Lower leg skin (tissue), 4 donors: ENCODE results near the gene RLN3. TPM values are rescaled to one million over a fixed set of nuclear protein-coding genes. Genes with fewer than 3 reads are reported as not detected.

Experiments used
- DNase-seq, 2 donors: peaks; one replicate each; pipeline ENCODE4 v3.0.0-alpha.2; 2019; ENCODE audit warnings: low spot score in 2 of 2
- H3K4me3 ChIP-seq: fragments of 200-600 bp; sonication (generic); 2 replicates; pipeline ENCODE4 v1.5.1; 2017; ENCODE audit warnings: mild to moderate bottlenecking, low read depth; ENCODE audit not compliant: poor library complexity, severe bottlenecking
- POLR2A ChIP-seq, 2 donors: fragments of 450-650 bp; IDR thresholded peaks; one replicate each; pipeline ENCODE4 v1.6.1; 2016 to 2017; ENCODE audit warnings: antibody characterized with exemption in 2 of 2, mild to moderate bottlenecking in 1 of 2, moderate library complexity in 1 of 2
- WGBS, 2 donors: methylation state at CpG; one replicate each; pipeline ENCODE4 v1.1.5; 2018; 5-methylcytosine and 5-hydroxymethylcytosine counted together
- intact Hi-C: fragments of 100-400 bp; cut with DNase I; formaldehyde crosslinking; loops from one replicate; pipeline ENCODE4 v1.15.0; 2023; ENCODE audit warnings: low total_unique reads
- total RNA-seq, 4 donors: library from RNA; depleted of rRNA; stranded (reverse); fragments of >200 nt; gene quantifications; one replicate each; pipeline ENCODE4 v1.1.0, GENCODE V29; 2016
- TF ChIP-seq, protein P1 (sequence below), 3 donors: fragments of 450-650 bp; IDR thresholded peaks; one replicate each; pipeline ENCODE4 v1.5.1; 2016; ENCODE audit warnings: antibody characterized with exemption in 3 of 3, mild to moderate bottlenecking in 3 of 3, moderate library complexity in 2 of 3

Gene RLN3, protein sequence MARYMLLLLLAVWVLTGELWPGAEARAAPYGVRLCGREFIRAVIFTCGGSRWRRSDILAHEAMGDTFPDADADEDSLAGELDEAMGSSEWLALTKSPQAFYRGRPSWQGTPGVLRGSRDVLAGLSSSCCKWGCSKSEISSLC
- not detected for total RNA-seq

DNA sequence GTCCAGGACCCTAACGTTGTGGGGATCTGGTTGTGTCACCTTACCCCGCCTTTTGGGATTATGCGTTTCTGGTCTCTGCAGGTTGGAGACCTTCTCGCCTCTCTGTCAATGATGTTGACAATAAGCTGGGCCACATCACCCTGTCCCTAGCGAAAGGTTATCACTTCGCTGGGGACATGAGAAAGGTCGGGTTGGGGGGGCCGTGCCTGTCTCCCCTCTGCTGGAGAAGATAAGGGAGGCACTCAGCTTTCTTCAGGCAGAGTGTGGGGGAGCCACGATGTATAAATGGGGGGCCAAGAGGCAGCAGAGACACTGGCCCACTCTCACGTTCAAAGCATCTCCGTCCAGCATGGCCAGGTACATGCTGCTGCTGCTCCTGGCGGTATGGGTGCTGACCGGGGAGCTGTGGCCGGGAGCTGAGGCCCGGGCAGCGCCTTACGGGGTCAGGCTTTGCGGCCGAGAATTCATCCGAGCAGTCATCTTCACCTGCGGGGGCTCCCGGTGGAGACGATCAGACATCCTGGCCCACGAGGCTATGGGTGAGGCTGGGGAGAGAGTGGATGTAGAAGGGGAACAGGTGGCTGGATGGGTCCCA lies at the start of gene RLN3:
Gene RLN3, plus strand, starts transcription at position 293 of the 595 bp plus-strand sequence. Its CDS starts 57 bp downstream, at position 350.
- DNase-seq: no peak
- H3K4me3 ChIP-seq: no peak within 1 kb of the TSS
- WGBS, 2 donors: 80 to 81% methylated on average over 24 of the region's 24 CpGs
- no peak for TF ChIP-seq POLR2A (IDR thresholded peaks at IDR 0.05)
- TF ChIP-seq, protein P1, sequence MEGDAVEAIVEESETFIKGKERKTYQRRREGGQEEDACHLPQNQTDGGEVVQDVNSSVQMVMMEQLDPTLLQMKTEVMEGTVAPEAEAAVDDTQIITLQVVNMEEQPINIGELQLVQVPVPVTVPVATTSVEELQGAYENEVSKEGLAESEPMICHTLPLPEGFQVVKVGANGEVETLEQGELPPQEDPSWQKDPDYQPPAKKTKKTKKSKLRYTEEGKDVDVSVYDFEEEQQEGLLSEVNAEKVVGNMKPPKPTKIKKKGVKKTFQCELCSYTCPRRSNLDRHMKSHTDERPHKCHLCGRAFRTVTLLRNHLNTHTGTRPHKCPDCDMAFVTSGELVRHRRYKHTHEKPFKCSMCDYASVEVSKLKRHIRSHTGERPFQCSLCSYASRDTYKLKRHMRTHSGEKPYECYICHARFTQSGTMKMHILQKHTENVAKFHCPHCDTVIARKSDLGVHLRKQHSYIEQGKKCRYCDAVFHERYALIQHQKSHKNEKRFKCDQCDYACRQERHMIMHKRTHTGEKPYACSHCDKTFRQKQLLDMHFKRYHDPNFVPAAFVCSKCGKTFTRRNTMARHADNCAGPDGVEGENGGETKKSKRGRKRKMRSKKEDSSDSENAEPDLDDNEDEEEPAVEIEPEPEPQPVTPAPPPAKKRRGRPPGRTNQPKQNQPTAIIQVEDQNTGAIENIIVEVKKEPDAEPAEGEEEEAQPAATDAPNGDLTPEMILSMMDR (IDR thresholded peaks at IDR 0.05): no peak
- intact Hi-C loops: no loop called here

DNA sequence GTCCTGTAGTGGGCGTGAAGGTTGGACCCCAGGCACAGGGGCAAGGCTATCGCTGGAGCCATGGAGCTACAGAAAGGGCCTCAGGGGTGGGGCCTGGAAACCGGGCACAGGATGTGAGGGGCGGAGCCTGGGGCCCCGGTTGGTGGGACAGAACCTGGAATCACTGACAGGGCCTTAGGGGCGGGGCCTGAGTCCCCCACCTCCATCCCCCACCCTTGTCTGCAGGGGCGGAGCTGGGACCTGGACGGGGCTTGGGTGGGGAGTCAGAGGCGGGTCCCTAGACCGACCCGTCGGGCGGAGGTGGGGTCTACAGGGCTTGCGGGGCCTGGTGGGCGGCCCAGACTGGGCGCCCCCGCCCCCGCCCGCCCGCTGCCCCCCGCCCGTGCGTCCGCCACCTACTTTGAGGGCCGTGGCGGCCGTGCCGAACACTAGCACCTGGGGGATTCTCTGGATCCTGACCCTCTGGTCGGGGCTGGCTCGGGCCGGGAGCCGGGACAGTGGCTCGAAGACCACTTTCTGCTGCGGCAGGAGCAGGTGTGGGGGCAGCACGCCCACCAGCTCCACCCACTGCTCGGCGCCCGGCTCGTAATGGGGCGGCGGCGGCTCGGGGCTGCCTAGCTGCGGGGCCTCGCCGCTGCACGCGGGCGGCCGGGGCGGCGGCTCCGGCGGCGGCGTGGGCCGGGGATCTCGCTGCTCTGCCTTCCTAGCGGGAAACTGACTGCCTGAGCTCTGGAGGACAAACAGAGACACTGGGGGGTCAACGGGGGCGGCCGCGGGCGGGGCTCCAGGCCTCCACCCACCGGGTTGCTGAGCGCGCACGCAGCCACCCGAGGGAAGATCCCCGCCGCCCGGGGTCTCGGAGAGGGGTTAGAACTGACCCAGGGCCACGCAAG lies 49.4 kb upstream of the RLN3 start:
- intact Hi-C loops: no loop called here
- no peak overlapping the region for H3K4me3 ChIP-seq
- no peak for TF ChIP-seq POLR2A (IDR thresholded peaks at IDR 0.05)
- TF ChIP-seq, protein P1 (IDR thresholded peaks at IDR 0.05): no peak
- 2 to 18% methylated on average over 26 to 42 of the region's 74 CpGs for WGBS, 2 donors
- peak; percentile 79 to 96 for DNase-seq

DNA sequence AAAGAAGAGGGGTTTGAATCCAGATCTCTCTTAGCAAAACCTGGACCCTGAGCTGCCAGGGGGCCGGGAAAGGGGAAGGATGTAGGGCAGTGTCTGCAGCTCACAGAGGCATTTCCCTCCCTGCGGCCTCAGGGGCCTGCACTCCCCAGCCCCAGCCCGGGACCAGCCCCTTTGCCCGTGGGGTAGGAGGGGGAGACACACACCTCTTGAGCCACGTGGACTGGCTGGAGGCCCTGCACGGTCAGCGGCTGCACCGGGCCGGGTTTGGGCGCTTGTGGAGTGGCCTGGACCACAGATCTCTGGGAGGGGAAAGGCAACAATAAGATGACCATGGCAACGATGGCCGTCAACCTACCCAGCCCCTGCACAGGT lies 48.7 kb upstream of the RLN3 start:
- no peak for TF ChIP-seq POLR2A (IDR thresholded peaks at IDR 0.05)
- DNase-seq: no peak
- WGBS, 2 donors: 20 to 26% methylated on average over 5 to 12 of the region's 12 CpGs
- H3K4me3 ChIP-seq: no peak overlapping the region
- intact Hi-C loops: no loop called here

DNA sequence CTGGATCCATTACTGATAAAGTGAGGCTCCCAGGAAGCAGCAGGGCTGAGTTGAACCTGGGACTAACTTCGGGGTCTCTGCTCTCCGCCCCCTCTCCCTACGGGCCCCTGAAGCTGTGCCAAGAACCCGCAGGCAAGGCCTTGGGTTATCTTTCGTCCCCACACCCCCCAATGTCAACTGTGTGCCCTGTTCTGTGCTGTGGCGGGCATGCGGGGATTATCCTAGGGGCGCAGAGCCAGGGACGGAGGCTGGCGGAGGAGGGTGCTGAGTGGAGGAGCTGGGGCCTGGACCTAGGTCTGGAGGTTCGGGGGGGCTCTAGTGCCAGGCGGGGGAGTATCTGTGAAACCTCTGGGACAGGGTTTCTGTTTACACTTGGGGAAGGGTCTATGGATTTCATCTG lies 48.3 kb upstream of the RLN3 start:
- intact Hi-C loops: no loop called here
- no peak for DNase-seq
- 75 to 79% methylated on average over 12 of the region's 12 CpGs for WGBS, 2 donors
- H3K4me3 ChIP-seq: no peak overlapping the region
- TF ChIP-seq, protein P1 (IDR thresholded peaks at IDR 0.05): no peak
- no peak for TF ChIP-seq POLR2A (IDR thresholded peaks at IDR 0.05)

DNA sequence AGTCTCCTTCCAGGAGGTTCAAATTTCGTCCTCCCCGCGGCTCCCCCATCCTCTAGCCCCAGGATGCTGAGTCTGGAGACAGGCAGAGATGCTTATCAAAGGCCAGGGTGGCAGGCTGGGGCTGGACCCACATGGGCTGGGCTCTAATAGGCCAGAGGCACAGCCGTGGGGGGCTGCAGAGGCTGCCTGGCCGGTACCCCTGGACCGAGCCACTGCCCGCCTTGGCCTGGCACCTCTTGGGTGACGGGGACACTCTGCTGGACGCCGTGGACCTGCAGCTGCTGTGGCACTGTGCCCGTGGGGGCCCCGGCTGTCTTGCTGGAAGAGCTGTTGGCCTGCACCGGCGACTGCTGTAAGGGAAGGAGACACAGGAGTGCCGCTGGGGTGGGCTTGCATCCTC lies 47.6 kb upstream of the RLN3 start:
- H3K4me3 ChIP-seq: no peak overlapping the region
- DNase-seq: no peak
- intact Hi-C loops: no loop called here
- TF ChIP-seq POLR2A (IDR thresholded peaks at IDR 0.05): no peak
- TF ChIP-seq, protein P1 (IDR thresholded peaks at IDR 0.05): no peak
- 92 to 96% methylated on average over 4 to 11 of the region's 15 CpGs for WGBS, 2 donors

DNA sequence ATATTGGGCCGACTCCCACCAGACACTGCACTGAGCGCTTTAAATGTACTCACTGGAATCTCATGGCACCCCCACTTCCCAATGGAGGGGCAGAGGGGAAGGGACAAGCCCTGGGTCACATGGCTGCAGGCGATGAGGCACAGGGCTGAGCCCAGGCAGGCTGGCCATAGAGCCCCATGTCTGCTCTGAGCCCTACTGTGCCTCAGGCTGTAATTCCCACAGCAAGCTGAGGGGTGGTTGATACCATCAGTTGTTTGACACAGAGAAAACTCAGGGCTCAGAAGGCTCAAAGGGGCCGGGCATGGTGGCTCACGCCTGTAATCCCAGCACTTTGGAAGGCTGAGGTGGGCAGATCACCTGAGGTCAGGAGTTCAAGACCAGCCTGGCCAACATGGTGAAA lies 46.9 kb upstream of the RLN3 start:
- H3K4me3 ChIP-seq: no peak overlapping the region
- no peak for DNase-seq
- 90 to 95% methylated on average over 5 of the region's 5 CpGs for WGBS, 2 donors
- TF ChIP-seq POLR2A (IDR thresholded peaks at IDR 0.05): no peak
- TF ChIP-seq, protein P1 (IDR thresholded peaks at IDR 0.05): no peak
- intact Hi-C loops: no loop called here
